ENCODE results near the gene ERC1. TPM values are rescaled to one million over a fixed set of nuclear protein-coding genes. Genes with fewer than 3 reads are reported as not detected.

The ERC1 gene
- total RNA-seq, 1 experiment from 2014 or later: 12.3 TPM

DNA sequence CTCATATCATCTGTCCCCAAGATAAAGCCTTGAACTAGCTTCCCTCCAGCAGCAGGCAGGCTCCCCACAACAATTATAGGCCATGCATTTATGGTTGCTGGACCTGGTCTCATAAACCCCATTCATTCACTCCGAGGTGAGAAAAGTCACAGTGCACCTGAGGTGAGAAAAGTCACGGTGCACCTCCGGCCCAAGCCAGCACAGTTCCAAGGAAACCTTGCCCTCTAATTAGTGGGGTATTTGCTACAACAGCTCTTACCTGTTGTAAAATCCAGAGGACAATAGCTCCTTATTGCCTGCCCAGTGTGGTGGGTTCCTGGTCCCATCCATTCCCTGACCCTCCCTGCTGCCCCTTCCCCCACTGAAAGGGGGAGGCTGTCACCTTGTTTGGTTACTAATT is 537.8 kb downstream of the ERC1 start:
- Histone ChIP-seq H3K4me3 (ENCODE audit: low read length) (no peak overlapping the region), H3K27ac (ENCODE audit: low read length) (no peak overlapping the region), H3K4me1 (ENCODE audit: insufficient read depth, low read length) (peaks cover 10% of the 10 kb centered on the region), H3K4me2 (ENCODE audit: low read length) (no peak overlapping the region), H3K9me3 (ENCODE audit: low read length) (no peaks in the 10 kb centered on the region), H3K79me2 (ENCODE audit: low read length) (no peaks in the 10 kb centered on the region), H3K9ac (ENCODE audit: low read length) (no peak overlapping the region), H3K36me3 (ENCODE audit: low read depth, low read length) (no peaks in the 10 kb centered on the region), H3K9me2 (replicated peaks; ENCODE audit: low read length) (no peaks in the 10 kb centered on the region), H2AFZ (ENCODE audit: low read length) (no peak overlapping the region), H3F3A (ENCODE audit: low read length, unreplicated experiment) (no peaks in the 10 kb centered on the region), H4K20me1 (ENCODE audit: low read length) (no peaks in the 10 kb centered on the region), H3K27me3 (ENCODE audit: low read length) (peaks cover 13% of the 10 kb centered on the region)
- ChIA-PET POLR2A (ENCODE audit: unreplicated experiment) (no interaction called here), CTCF (no interaction called here)
- intact Hi-C loops (cut with micrococcal nuclease): no loop called here
- TF ChIP-seq, protein P1, sequence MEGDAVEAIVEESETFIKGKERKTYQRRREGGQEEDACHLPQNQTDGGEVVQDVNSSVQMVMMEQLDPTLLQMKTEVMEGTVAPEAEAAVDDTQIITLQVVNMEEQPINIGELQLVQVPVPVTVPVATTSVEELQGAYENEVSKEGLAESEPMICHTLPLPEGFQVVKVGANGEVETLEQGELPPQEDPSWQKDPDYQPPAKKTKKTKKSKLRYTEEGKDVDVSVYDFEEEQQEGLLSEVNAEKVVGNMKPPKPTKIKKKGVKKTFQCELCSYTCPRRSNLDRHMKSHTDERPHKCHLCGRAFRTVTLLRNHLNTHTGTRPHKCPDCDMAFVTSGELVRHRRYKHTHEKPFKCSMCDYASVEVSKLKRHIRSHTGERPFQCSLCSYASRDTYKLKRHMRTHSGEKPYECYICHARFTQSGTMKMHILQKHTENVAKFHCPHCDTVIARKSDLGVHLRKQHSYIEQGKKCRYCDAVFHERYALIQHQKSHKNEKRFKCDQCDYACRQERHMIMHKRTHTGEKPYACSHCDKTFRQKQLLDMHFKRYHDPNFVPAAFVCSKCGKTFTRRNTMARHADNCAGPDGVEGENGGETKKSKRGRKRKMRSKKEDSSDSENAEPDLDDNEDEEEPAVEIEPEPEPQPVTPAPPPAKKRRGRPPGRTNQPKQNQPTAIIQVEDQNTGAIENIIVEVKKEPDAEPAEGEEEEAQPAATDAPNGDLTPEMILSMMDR (conservative IDR thresholded peaks at IDR 0.05; ENCODE audit: low read depth, low read length): no peak
- TF ChIP-seq EZH2phosphoT487 (IDR thresholded peaks at IDR 0.05; ENCODE audit: borderline replicate concordance, low read length) (no peak), EZH2 (IDR thresholded peaks at IDR 0.05; ENCODE audit: low read length, unreplicated experiment) (no peak)
- DNase-seq (no peak), ATAC-seq (no peak)
- BruUV-seq (replicated peaks): no TSS peak

DNA sequence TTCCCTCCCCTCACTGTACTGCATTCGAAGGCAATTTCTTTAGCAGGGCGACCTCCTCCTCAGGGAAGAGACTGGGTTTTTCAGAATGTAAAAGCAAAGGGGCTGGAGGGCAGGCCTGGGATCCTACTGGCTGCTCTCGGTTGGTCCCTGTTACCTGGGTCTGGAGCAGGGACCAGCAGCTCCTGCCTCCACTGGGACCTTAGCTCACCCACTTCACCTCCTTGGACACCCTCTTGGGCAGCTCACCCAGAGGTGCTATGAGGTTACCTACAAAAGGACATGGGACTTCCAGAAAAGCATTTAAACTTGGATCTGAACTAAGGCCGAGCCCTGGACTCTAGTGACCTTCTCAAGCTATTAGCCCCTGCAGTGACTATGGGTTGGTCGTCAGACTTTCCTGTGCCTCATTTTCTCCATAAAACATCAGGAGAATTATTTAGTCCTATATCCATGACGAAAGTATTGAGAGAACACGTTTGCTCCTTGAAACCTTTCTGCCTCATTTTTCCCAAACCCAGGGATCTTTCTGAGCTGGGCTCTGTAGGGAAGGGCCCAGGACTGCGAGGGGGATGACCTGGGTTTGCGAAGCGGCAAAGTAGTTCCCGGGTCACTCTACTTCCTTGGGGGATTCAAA is 538.3 kb downstream of the ERC1 start:
- H3K4me2 ChIP-seq (ENCODE audit: low read length): no peak overlapping the region
- peaks cover 13% of the 10 kb centered on the region for H3K27me3 ChIP-seq (ENCODE audit: low read length)
- H3K9me3 ChIP-seq (ENCODE audit: low read length): no peaks in the 10 kb centered on the region
- H3K36me3 ChIP-seq (ENCODE audit: low read depth, low read length): no peaks in the 10 kb centered on the region
- no peak overlapping the region for H3K27ac ChIP-seq (ENCODE audit: low read length)
- peaks cover 10% of the 10 kb centered on the region for H3K4me1 ChIP-seq (ENCODE audit: insufficient read depth, low read length)
- ChIA-PET POLR2A (ENCODE audit: unreplicated experiment) (no interaction called here), CTCF (no interaction called here)
- BruUV-seq (replicated peaks): no TSS peak
- no peaks in the 10 kb centered on the region for H4K20me1 ChIP-seq (ENCODE audit: low read length)
- no peaks in the 10 kb centered on the region for H3K79me2 ChIP-seq (ENCODE audit: low read length)
- H3F3A ChIP-seq (ENCODE audit: low read length, unreplicated experiment): no peaks in the 10 kb centered on the region
- DNase-seq: no peak
- H3K4me3 ChIP-seq (ENCODE audit: low read length): no peak overlapping the region
- H3K9me2 ChIP-seq (replicated peaks; ENCODE audit: low read length): no peaks in the 10 kb centered on the region
- intact Hi-C loops (cut with micrococcal nuclease): no loop called here
- no peak for TF ChIP-seq EZH2phosphoT487 (IDR thresholded peaks at IDR 0.05; ENCODE audit: borderline replicate concordance, low read length)
- TF ChIP-seq, protein P1 (conservative IDR thresholded peaks at IDR 0.05; ENCODE audit: low read depth, low read length): no peak
- no peak for TF ChIP-seq EZH2 (IDR thresholded peaks at IDR 0.05; ENCODE audit: low read length, unreplicated experiment)
- no peak overlapping the region for H3K9ac ChIP-seq (ENCODE audit: low read length)
- H2AFZ ChIP-seq (ENCODE audit: low read length): no peak overlapping the region
- no peak for ATAC-seq

DNA sequence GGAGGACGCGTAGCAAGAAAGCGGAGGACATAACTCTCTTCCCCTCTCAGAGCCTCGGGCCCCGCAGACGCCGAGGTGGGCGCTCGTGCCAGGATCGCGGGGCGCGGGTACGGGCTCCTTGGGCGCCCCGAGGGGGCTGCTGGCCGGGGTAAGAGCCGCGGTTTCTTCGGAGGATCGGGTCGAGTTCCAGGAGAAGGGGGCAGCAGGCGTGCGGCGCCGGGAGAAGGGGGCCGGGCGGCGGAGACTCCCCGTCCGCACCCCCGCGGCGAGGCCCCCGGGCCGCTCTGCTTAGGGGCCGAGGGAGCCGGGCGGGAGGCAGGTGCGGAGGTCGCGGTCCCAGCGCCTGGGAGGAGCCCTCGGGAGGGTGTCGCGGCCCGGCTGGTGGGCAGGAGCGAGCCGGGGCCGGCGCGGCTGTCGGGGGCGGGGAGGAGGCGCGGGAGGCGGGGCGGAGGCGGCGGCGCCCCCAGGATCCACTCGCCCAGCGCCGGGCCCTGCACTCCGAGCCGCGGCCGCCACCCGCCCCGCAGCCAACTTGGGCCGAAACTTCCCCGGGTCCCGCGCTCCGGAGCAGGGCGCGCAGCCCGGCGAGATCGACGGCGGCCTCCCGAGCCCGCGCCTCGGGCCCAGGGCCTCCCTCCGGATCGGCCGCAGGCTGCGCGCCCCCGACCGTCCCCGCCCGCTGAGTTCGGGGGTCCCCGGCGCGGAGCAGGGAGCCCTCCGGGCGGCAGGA is 539.0 kb downstream of the ERC1 start:
- CTCF ChIA-PET: no interaction called here
- no peaks in the 10 kb centered on the region for H4K20me1 ChIP-seq (ENCODE audit: low read length)

More for the DNA sequence above, 539.0 kb downstream of the ERC1 start:
- TF ChIP-seq EZH2phosphoT487 (IDR thresholded peaks at IDR 0.05; ENCODE audit: borderline replicate concordance, low read length): no peak
- TF ChIP-seq, protein P1 (conservative IDR thresholded peaks at IDR 0.05; ENCODE audit: low read depth, low read length): no peak
- TF ChIP-seq EZH2 (IDR thresholded peaks at IDR 0.05; ENCODE audit: low read length, unreplicated experiment): no peak
- H3K4me3 ChIP-seq (ENCODE audit: low read length): no peak overlapping the region
- H3K9me3 ChIP-seq (ENCODE audit: low read length): no peaks in the 10 kb centered on the region
- no peaks in the 10 kb centered on the region for H3K9me2 ChIP-seq (replicated peaks; ENCODE audit: low read length)
- intact Hi-C loops (cut with micrococcal nuclease): no loop called here
- ATAC-seq (no peak), DNase-seq (no peak)
- no peak overlapping the region for H2AFZ ChIP-seq (ENCODE audit: low read length)
- no peak overlapping the region for H3K27ac ChIP-seq (ENCODE audit: low read length)
- H3K4me1 ChIP-seq (ENCODE audit: insufficient read depth, low read length): peaks cover 10% of the 10 kb centered on the region
- peaks cover 13% of the 10 kb centered on the region for H3K27me3 ChIP-seq (ENCODE audit: low read length)
- BruUV-seq (replicated peaks): no TSS peak
- POLR2A ChIA-PET (ENCODE audit: unreplicated experiment): no interaction called here
- no peak overlapping the region for H3K9ac ChIP-seq (ENCODE audit: low read length)
- no peaks in the 10 kb centered on the region for H3K79me2 ChIP-seq (ENCODE audit: low read length)
- H3K4me2 ChIP-seq (ENCODE audit: low read length): no peak overlapping the region
- H3F3A ChIP-seq (ENCODE audit: low read length, unreplicated experiment): no peaks in the 10 kb centered on the region
- no peaks in the 10 kb centered on the region for H3K36me3 ChIP-seq (ENCODE audit: low read depth, low read length)
